GM06990 (cell line): ENCODE data around the gene CAMK4.

Source experiments
- DNase-seq: peaks from one replicate; pipeline ENCODE4 v3.0.0-alpha.2; 2011; ENCODE audit not compliant: insufficient read length; ENCODE audit errors: extremely low read depth
- H3K27me3 ChIP-seq: replicated peaks from 2 replicates; pipeline ENCODE4 v1.6.0; 2011; ENCODE audit warnings: low read length; ENCODE audit not compliant: control insufficient read depth, insufficient read depth
- H3K36me3 ChIP-seq: 2 replicates; pipeline ENCODE4 v1.5.1; 2011; ENCODE audit warnings: low read length; ENCODE audit not compliant: control insufficient read depth, insufficient read depth
- H3K4me3 ChIP-seq: replicated peaks from 2 replicates; pipeline ENCODE4 v1.5.1; 2011; ENCODE audit warnings: low read depth, mild to moderate bottlenecking, control low read depth, low read length
- CTCF ChIP-seq: IDR thresholded peaks from 2 replicates; pipeline ENCODE4 v1.5.1; 2011; ENCODE audit warnings: low read length, control low read depth, mild to moderate bottlenecking, inconsistent platforms; ENCODE audit not compliant: insufficient read depth, poor library complexity, severe bottlenecking

The CAMK4 gene

DNA sequence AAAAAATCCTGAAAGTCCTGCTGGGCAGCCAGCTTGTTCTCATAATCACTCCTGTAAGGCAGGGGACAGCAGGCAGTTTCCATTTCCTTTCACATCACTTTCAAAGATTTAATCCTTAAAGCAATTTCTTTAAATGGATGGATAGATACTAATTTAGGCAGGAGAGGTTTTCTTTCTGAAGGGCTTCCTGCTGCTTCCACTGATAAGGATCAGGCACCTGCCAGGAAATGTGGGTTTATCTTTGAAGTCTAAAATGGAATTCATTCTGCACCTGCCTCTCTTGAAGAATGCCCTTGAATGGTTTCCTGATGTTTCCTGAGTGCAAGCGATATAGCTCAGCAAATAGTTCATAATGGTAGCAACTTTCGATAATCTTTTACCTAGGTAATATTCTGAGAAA lies 223.6 kb downstream of the CAMK4 start:
- TF ChIP-seq CTCF, result no peak
- no peak overlapping the region for H3K4me3 ChIP-seq
- H3K27me3 ChIP-seq, result no peaks in the 10 kb centered on the region
- H3K36me3 ChIP-seq, result peaks cover 2% of the 10 kb centered on the region; the same call in 1 of the 2 replicates
- no peak for DNase-seq

GRCh38 chr5:111453295-111453694 lies 229.1 kb downstream of the CAMK4 start:
- peaks cover 2% of the 10 kb centered on the region; the same call in 1 of the 2 replicates for H3K36me3 ChIP-seq
- DNase-seq, result no peak
- H3K27me3 ChIP-seq, result no peaks in the 10 kb centered on the region
- no peak for TF ChIP-seq CTCF
- no peak overlapping the region for H3K4me3 ChIP-seq

DNA sequence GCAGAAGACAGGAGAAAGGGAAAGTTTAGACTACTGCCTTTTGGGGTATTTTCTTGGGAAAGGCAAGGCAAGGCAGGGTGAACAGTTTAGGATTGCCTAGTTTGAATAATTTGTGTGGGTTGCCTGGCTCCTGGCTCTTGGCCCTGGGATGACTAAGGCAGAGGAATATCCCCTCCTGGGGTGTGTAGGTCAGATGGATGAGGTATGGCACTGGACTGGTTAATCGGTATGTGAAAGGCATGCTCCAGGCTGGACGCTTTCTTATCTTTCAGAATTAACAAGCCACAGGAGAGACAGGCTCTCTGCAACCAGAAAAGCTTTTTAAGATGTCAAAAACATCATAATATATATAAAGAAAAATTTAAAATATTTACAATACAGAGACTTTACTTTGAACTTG lies 229.6 kb downstream of the CAMK4 start:
- no peak for DNase-seq
- H3K4me3 ChIP-seq, result no peak overlapping the region
- TF ChIP-seq CTCF, result no peak
- H3K27me3 ChIP-seq, result no peaks in the 10 kb centered on the region
- peaks cover 2% of the 10 kb centered on the region; the same call in 1 of the 2 replicates for H3K36me3 ChIP-seq

DNA sequence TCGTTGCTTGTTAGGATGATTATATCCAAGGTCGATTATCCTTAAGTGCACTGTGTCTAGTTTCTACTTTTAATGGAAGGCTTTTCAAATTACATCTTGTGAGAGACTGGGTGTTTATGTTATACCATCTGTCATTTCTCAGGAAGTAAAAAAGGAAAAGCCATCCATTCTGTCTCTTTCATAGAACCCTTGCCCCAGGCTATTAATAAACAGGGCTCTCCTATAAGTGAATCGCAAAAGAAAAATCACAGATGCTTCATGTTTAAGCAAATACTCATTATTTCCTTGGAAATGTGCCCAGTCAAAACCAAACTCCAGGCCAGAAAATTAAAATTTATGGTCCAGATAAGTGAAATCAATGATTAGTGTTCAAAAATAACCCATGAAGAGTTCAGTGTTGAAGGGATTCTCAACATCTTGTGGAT lies 230.0 kb downstream of the CAMK4 start:
- no peak for TF ChIP-seq CTCF
- H3K27me3 ChIP-seq, result no peaks in the 10 kb centered on the region
- peaks cover 2% of the 10 kb centered on the region; the same call in 1 of the 2 replicates for H3K36me3 ChIP-seq
- no peak for DNase-seq
- no peak overlapping the region for H3K4me3 ChIP-seq

DNA sequence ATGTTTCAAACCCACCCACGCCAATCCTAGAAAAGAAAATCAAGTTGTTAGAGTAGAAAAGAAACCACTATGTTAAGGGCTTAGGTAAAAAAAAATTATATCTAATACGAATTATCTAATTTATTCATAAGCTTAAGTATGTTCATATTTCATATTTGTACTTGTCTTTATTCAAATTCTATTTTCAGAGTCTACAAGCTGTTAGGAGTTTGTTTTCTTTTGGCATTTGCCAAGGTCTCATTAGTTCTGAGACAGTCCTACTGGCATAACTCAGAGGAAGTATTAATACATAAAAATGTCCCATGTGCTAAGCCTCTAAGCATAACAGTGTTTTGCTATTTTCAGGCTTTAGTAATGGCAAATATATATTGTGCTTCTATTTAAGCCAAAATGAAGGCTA lies 230.6 kb downstream of the CAMK4 start:
- TF ChIP-seq CTCF, result no peak
- DNase-seq, result no peak
- H3K27me3 ChIP-seq, result no peaks in the 10 kb centered on the region
- H3K36me3 ChIP-seq, result no peaks in the 10 kb centered on the region
- H3K4me3 ChIP-seq, result no peak overlapping the region

DNA sequence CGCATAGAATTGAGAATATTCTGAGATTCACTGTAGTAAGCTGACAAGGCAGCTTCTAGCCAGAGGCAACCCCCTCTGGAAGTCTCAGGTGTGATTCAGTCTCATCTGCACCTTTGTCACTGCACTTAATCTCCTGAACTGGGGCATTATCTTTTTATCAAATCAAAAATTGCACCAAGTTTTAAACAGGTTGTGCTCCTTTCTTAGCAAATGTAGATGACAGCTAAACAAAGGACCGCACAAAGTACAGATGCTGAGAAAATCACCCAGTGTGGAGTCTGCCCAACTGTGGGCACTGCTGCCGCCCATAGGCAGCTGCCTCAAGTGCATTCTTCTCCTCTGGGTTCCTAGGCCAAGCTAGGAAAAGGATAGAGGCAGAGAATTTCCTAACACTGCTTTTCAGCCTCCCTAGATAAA lies 237.1 kb downstream of the CAMK4 start:
- no peaks in the 10 kb centered on the region for H3K27me3 ChIP-seq
- DNase-seq, result no peak
- TF ChIP-seq CTCF, result no peak
- H3K4me3 ChIP-seq, result no peak overlapping the region
- no peaks in the 10 kb centered on the region for H3K36me3 ChIP-seq
